Progenitor cell of endocrine pancreas (in vitro differentiated cells): ENCODE data around the gene CD209. TPM values are rescaled to one million over a fixed set of nuclear protein-coding genes. Genes with fewer than 3 reads are reported as not detected.

ENCODE experiments used
- DNase-seq: peaks from one replicate; pipeline ENCODE4 v3.0.0; 2021; ENCODE audit warnings: low spot score; ENCODE audit not compliant: unreplicated experiment
- H3K27ac Mint-ChIP-seq: 2 replicates; pipeline ENCODE4 v1.8.0; 2021; ENCODE audit warnings: mild to moderate bottlenecking, moderate library complexity, mixed read lengths
- H3K27me3 Mint-ChIP-seq: 2 replicates; pipeline ENCODE4 v1.8.0; 2021; ENCODE audit warnings: mixed read lengths
- H3K36me3 Mint-ChIP-seq: 2 replicates; pipeline ENCODE4 v1.8.0; 2022; ENCODE audit warnings: mixed read lengths; ENCODE audit not compliant: insufficient read depth
- H3K4me1 Mint-ChIP-seq: 2 replicates; pipeline ENCODE4 v1.8.0; 2021; ENCODE audit warnings: low read depth, mixed read lengths
- H3K4me3 Mint-ChIP-seq: 2 replicates; pipeline ENCODE4 v1.8.0; 2021; ENCODE audit warnings: low read depth, mild to moderate bottlenecking, moderate library complexity, mixed read lengths
- H3K9me3 Mint-ChIP-seq: 2 replicates; pipeline ENCODE4 v1.8.0; 2021; ENCODE audit warnings: low read depth, mixed read lengths
- CTCF ChIP-seq: fragments of 200-600 bp; sonication (generic); IDR thresholded peaks from one replicate; pipeline ENCODE4 v1.5.0; 2021; ENCODE audit warnings: antibody characterized with exemption, mild to moderate bottlenecking; ENCODE audit not compliant: unreplicated experiment
- total RNA-seq: library from RNA; stranded (reverse); gene quantifications from 2 replicates; pipeline ENCODE4 v1.2.1, GENCODE V29; 2021

The CD209 gene
- total RNA-seq, 1 donor from 2014 or later: not detected

GRCh38 chr19:7729211-7729610 lies 18.1 kb downstream of the CD209 start:
- Mint-ChIP-seq H3K4me1 (no peaks in the 10 kb centered on the region), H3K27me3 (peaks cover 74% of the 10 kb centered on the region), H3K4me3 (no peak overlapping the region), H3K36me3 (no peaks in the 10 kb centered on the region), H3K27ac (no peak overlapping the region), H3K9me3 (no peaks in the 10 kb centered on the region)
- no peak for TF ChIP-seq CTCF
- DNase-seq: no peak

- DNase-seq: no peak
- Mint-ChIP-seq H3K4me1 (no peaks in the 10 kb centered on the region), H3K36me3 (no peaks in the 10 kb centered on the region), H3K4me3 (no peak overlapping the region), H3K27ac (no peak overlapping the region), H3K9me3 (no peaks in the 10 kb centered on the region), H3K27me3 (peaks cover 56% of the 10 kb centered on the region)
- TF ChIP-seq CTCF: no peak
Measured at GRCh38 chr19:7725791-7726190, 21.5 kb downstream of the CD209 start.

GRCh38 chr19:7722231-7722651 lies 25.1 kb downstream of the CD209 start:
- Mint-ChIP-seq H3K4me3 (no peak overlapping the region), H3K4me1 (no peaks in the 10 kb centered on the region), H3K9me3 (no peaks in the 10 kb centered on the region), H3K36me3 (no peaks in the 10 kb centered on the region), H3K27me3 (peaks cover 23% of the 10 kb centered on the region), H3K27ac (no peak overlapping the region)
- no peak for TF ChIP-seq CTCF
- no peak for DNase-seq

- Mint-ChIP-seq H3K9me3 (no peaks in the 10 kb centered on the region), H3K4me3 (no peak overlapping the region), H3K4me1 (no peaks in the 10 kb centered on the region), H3K36me3 (no peaks in the 10 kb centered on the region), H3K27me3 (peaks cover 20% of the 10 kb centered on the region), H3K27ac (no peak overlapping the region)
- no peak for DNase-seq
- no peak for TF ChIP-seq CTCF
Measured at GRCh38 chr19:7720351-7720750, 27.0 kb downstream of the CD209 start.

- Mint-ChIP-seq H3K4me1 (no peaks in the 10 kb centered on the region), H3K4me3 (no peak overlapping the region), H3K27me3 (peaks cover 14% of the 10 kb centered on the region), H3K36me3 (no peaks in the 10 kb centered on the region), H3K27ac (no peak overlapping the region), H3K9me3 (no peaks in the 10 kb centered on the region)
- no peak for DNase-seq
- no peak for TF ChIP-seq CTCF
Measured at GRCh38 chr19:7718668-7719067, 28.7 kb downstream of the CD209 start.
